A673 (cell line): ENCODE measurements around the gene FURIN. TPM values are rescaled to one million over a fixed set of nuclear protein-coding genes. Genes with fewer than 3 reads are reported as not detected.
A peak's percentile ranks its signal among the peaks of the same experiment; 100 is the strongest.
"Not testable (repeated sequence)": the region's sequence is repeated elsewhere in the genome, so short reads cannot be mapped to it uniquely, and the experiment has no call there.

ENCODE experiments used
- BruUV-seq: library from RNA; stranded (reverse); fragments of 400-500 nt; replicated peaks from 2 replicates; lab custom pipeline; 2021; lab: Mats Ljungman, UMichigan
- CTCF ChIA-PET: fragments of 300-600 bp; sonication (Branson Sonifier 250); formaldehyde crosslinking; loops from one replicate; lab custom pipeline; 2022; ENCODE audit warnings: antibody characterized with exemption; lab: Charles Lee
- POLR2A ChIA-PET: fragments of 300-600 bp; sonication (Branson Sonifier 250); formaldehyde crosslinking; loops from one replicate; lab custom pipeline; 2022; ENCODE audit warnings: antibody characterized with exemption; ENCODE audit not compliant: low non-redundant PET; lab: Charles Lee
- DNase-seq: peaks from one replicate; pipeline ENCODE4 v3.0.0-alpha.2; 2015; ENCODE audit warnings: low spot score
- H3K27ac ChIP-seq: fragments of 200-600 bp; sonication (generic); 2 replicates; pipeline ENCODE4 v1.5.1; 2016; ENCODE audit warnings: mixed run types, low read depth, mild to moderate bottlenecking, mixed read lengths, antibody characterized with exemption, low read length; ENCODE audit not compliant: poor library complexity, severe bottlenecking
- H3K27me3 ChIP-seq: fragments of 200-600 bp; sonication (generic); replicated peaks from 2 replicates; pipeline ENCODE4 v1.6.1; 2017; ENCODE audit warnings: mixed run types, low read depth, mild to moderate bottlenecking, mixed read lengths, antibody characterized with exemption, low read length; ENCODE audit not compliant: insufficient read depth, poor library complexity
- H3K36me3 ChIP-seq: fragments of 200-600 bp; sonication (generic); 2 replicates; pipeline ENCODE4 v1.6.1; 2016; ENCODE audit warnings: mixed run types, mild to moderate bottlenecking, mixed read lengths, antibody characterized with exemption, low read length; ENCODE audit not compliant: insufficient read depth, poor library complexity, severe bottlenecking
- H3K4me1 ChIP-seq: fragments of 200-600 bp; sonication (generic); 2 replicates; pipeline ENCODE4 v1.6.1; 2017; ENCODE audit warnings: mixed run types, mild to moderate bottlenecking, mixed read lengths, antibody characterized with exemption, low read length; ENCODE audit not compliant: insufficient read depth, poor library complexity, severe bottlenecking
- H3K4me3 ChIP-seq: fragments of 200-600 bp; sonication (generic); 2 replicates; pipeline ENCODE4 v1.5.1; 2016; ENCODE audit warnings: low read depth, mixed run types, mild to moderate bottlenecking, mixed read lengths, low read length; ENCODE audit not compliant: poor library complexity, severe bottlenecking
- H3K9me3 ChIP-seq: fragments of 200-600 bp; sonication (generic); 2 replicates; pipeline ENCODE4 v1.6.1; 2016; ENCODE audit warnings: mixed run types, low read depth, mild to moderate bottlenecking, mixed read lengths, antibody characterized with exemption, low read length; ENCODE audit not compliant: poor library complexity, severe bottlenecking
- CTCF ChIP-seq: fragments of 300-800, 200-600 bp; sonication (generic); conservative IDR thresholded peaks from 2 replicates; pipeline ENCODE4 v1.5.1; 2017; ENCODE audit warnings: low read depth, mild to moderate bottlenecking, antibody characterized with exemption, low read length, moderate library complexity, mixed read lengths
- EZH2 ChIP-seq: fragments of 200-600 bp; sonication (generic); IDR thresholded peaks from 2 replicates; pipeline ENCODE4 v1.6.1; 2017; ENCODE audit warnings: borderline replicate concordance, low read depth, mild to moderate bottlenecking, mixed read lengths, antibody characterized with exemption, low read length; ENCODE audit not compliant: poor library complexity, severe bottlenecking
- intact Hi-C: fragments of 100-400 bp; cut with micrococcal nuclease; formaldehyde crosslinking; loops from one replicate; pipeline ENCODE4 v1.10.0; 2022; ENCODE audit not compliant: unreplicated experiment
- total RNA-seq: library from RNA; stranded (reverse); gene quantifications from 2 replicates; pipeline ENCODE4 v1.2.3, GENCODE V29; 2021

The FURIN gene
- total RNA-seq, 1 experiment from 2014 or later, result 63.4 TPM

- H3K4me3 ChIP-seq, result no peak overlapping the region
These were observed 5.2 kb downstream of the FURIN start for GRCh38 chr15:90873488-90873997.

GRCh38 chr15:90873998-90874605 is 5.7 kb downstream of the FURIN start:
- Histone ChIP-seq H3K4me1 (peaks cover 33% of the 10 kb centered on the region), H3K4me3 (no peak overlapping the region), H3K27ac (peak overlapping the region; percentile 90), H3K36me3 (peaks cover 29% of the 10 kb centered on the region), H3K9me3 (no peaks in the 10 kb centered on the region), H3K27me3 (no peaks in the 10 kb centered on the region)
- no peak for DNase-seq
- ChIA-PET CTCF (interaction anchor here (0.6 to 1.4 kb wide), 2 partner anchors 12 to 552 kb away, joined by 3 to 17 read pairs; no protein-coding TSS in a partner anchor), POLR2A (no interaction called here)
- intact Hi-C loops, result loop anchor here (5.0 kb wide), 1 partner anchor 212 kb away; no protein-coding TSS in a partner anchor
- no peak for TF ChIP-seq CTCF
- no peak for TF ChIP-seq EZH2
- BruUV-seq, result no TSS peak

More at GRCh38 chr15:90873488-90873997, 5.2 kb downstream of the FURIN start:
- ChIA-PET CTCF (interaction anchor here (0.6 to 1.4 kb wide), 2 partner anchors 12 to 551 kb away, joined by 3 to 17 read pairs; no protein-coding TSS in a partner anchor), POLR2A (no interaction called here)
- no peaks in the 10 kb centered on the region for H3K27me3 ChIP-seq
- peak overlapping the region; percentile 90 for H3K27ac ChIP-seq
- BruUV-seq, result no TSS peak
- H3K9me3 ChIP-seq, result no peaks in the 10 kb centered on the region
- DNase-seq, result no peak
- intact Hi-C loops, result loop anchor here (5.0 kb wide), 1 partner anchor 211 kb away; no protein-coding TSS in a partner anchor
- no peak for TF ChIP-seq CTCF
- TF ChIP-seq EZH2, result no peak
- peaks cover 39% of the 10 kb centered on the region for H3K4me1 ChIP-seq
- H3K36me3 ChIP-seq, result peaks cover 25% of the 10 kb centered on the region

- BruUV-seq, POLR2A ChIA-PET, H3K4me3 ChIP-seq, DNase-seq, H3K27ac ChIP-seq, CTCF ChIA-PET, H3K27me3 ChIP-seq, H3K9me3 ChIP-seq: not testable (repeated sequence)
- Histone ChIP-seq H3K4me1 (peaks cover 24% of the 10 kb centered on the region), H3K36me3 (peaks cover 34% of the 10 kb centered on the region)
- intact Hi-C loops, result loop anchor here (5.0 kb wide), 1 partner anchor 213 kb away; no protein-coding TSS in a partner anchor
These were observed 6.6 kb downstream of the FURIN start for GRCh38 chr15:90874986-90875385.
